A673 (cell line): ENCODE measurements around the gene TBCD. TPM values are rescaled to one million over a fixed set of nuclear protein-coding genes. Genes with fewer than 3 reads are reported as not detected.

Experiments
- BruUV-seq: library from RNA; stranded (reverse); fragments of 400-500 nt; replicated peaks from 2 replicates; lab custom pipeline; 2021; lab: Mats Ljungman, UMichigan
- CTCF ChIA-PET: fragments of 300-600 bp; sonication (Branson Sonifier 250); formaldehyde crosslinking; loops from one replicate; lab custom pipeline; 2022; ENCODE audit warnings: antibody characterized with exemption; lab: Charles Lee
- POLR2A ChIA-PET: fragments of 300-600 bp; sonication (Branson Sonifier 250); formaldehyde crosslinking; loops from one replicate; lab custom pipeline; 2022; ENCODE audit warnings: antibody characterized with exemption; ENCODE audit not compliant: low non-redundant PET; lab: Charles Lee
- DNase-seq: peaks from one replicate; pipeline ENCODE4 v3.0.0-alpha.2; 2015; ENCODE audit warnings: low spot score
- H3K27ac ChIP-seq: fragments of 200-600 bp; sonication (generic); 2 replicates; pipeline ENCODE4 v1.5.1; 2016; ENCODE audit warnings: mixed run types, low read depth, mild to moderate bottlenecking, mixed read lengths, antibody characterized with exemption, low read length; ENCODE audit not compliant: poor library complexity, severe bottlenecking
- H3K27me3 ChIP-seq: fragments of 200-600 bp; sonication (generic); replicated peaks from 2 replicates; pipeline ENCODE4 v1.6.1; 2017; ENCODE audit warnings: mixed run types, low read depth, mild to moderate bottlenecking, mixed read lengths, antibody characterized with exemption, low read length; ENCODE audit not compliant: insufficient read depth, poor library complexity
- H3K36me3 ChIP-seq: fragments of 200-600 bp; sonication (generic); 2 replicates; pipeline ENCODE4 v1.6.1; 2016; ENCODE audit warnings: mixed run types, mild to moderate bottlenecking, mixed read lengths, antibody characterized with exemption, low read length; ENCODE audit not compliant: insufficient read depth, poor library complexity, severe bottlenecking
- H3K4me1 ChIP-seq: fragments of 200-600 bp; sonication (generic); 2 replicates; pipeline ENCODE4 v1.6.1; 2017; ENCODE audit warnings: mixed run types, mild to moderate bottlenecking, mixed read lengths, antibody characterized with exemption, low read length; ENCODE audit not compliant: insufficient read depth, poor library complexity, severe bottlenecking
- H3K4me3 ChIP-seq: fragments of 200-600 bp; sonication (generic); 2 replicates; pipeline ENCODE4 v1.5.1; 2016; ENCODE audit warnings: low read depth, mixed run types, mild to moderate bottlenecking, mixed read lengths, low read length; ENCODE audit not compliant: poor library complexity, severe bottlenecking
- H3K9me3 ChIP-seq: fragments of 200-600 bp; sonication (generic); 2 replicates; pipeline ENCODE4 v1.6.1; 2016; ENCODE audit warnings: mixed run types, low read depth, mild to moderate bottlenecking, mixed read lengths, antibody characterized with exemption, low read length; ENCODE audit not compliant: poor library complexity, severe bottlenecking
- CTCF ChIP-seq: fragments of 300-800, 200-600 bp; sonication (generic); conservative IDR thresholded peaks from 2 replicates; pipeline ENCODE4 v1.5.1; 2017; ENCODE audit warnings: low read depth, mild to moderate bottlenecking, antibody characterized with exemption, low read length, moderate library complexity, mixed read lengths
- EZH2 ChIP-seq: fragments of 200-600 bp; sonication (generic); IDR thresholded peaks from 2 replicates; pipeline ENCODE4 v1.6.1; 2017; ENCODE audit warnings: borderline replicate concordance, low read depth, mild to moderate bottlenecking, mixed read lengths, antibody characterized with exemption, low read length; ENCODE audit not compliant: poor library complexity, severe bottlenecking
- intact Hi-C: fragments of 100-400 bp; cut with micrococcal nuclease; formaldehyde crosslinking; loops from one replicate; pipeline ENCODE4 v1.10.0; 2022; ENCODE audit not compliant: unreplicated experiment
- total RNA-seq: library from RNA; stranded (reverse); gene quantifications from 2 replicates; pipeline ENCODE4 v1.2.3, GENCODE V29; 2021

The TBCD gene
- total RNA-seq, 1 experiment from 2014 or later: 113 TPM

- no peak for DNase-seq
- Histone ChIP-seq H3K36me3 (peaks cover 13% of the 10 kb centered on the region), H3K4me1 (no peaks in the 10 kb centered on the region), H3K27me3 (no peaks in the 10 kb centered on the region), H3K9me3 (no peaks in the 10 kb centered on the region), H3K4me3 (no peak overlapping the region), H3K27ac (no peak overlapping the region)
- intact Hi-C loops: no loop called here
- BruUV-seq: no TSS peak
- POLR2A ChIA-PET: no interaction called here
- CTCF ChIA-PET: no interaction called here
- no peak for TF ChIP-seq CTCF
- TF ChIP-seq EZH2: no peak
These were observed 25.4 kb upstream of the TBCD start for GRCh38 chr17:82726427-82726826.

- Histone ChIP-seq H3K27ac (no peak overlapping the region), H3K4me3 (no peak overlapping the region), H3K36me3 (peaks cover 22% of the 10 kb centered on the region), H3K27me3 (no peaks in the 10 kb centered on the region), H3K4me1 (no peaks in the 10 kb centered on the region), H3K9me3 (peaks cover 14% of the 10 kb centered on the region)
- TF ChIP-seq EZH2 (no peak), CTCF (no peak)
- intact Hi-C loops: no loop called here
- no TSS peak for BruUV-seq
- ChIA-PET POLR2A (no interaction called here), CTCF (no interaction called here)
- DNase-seq: no peak
These were observed 22.2 kb upstream of the TBCD start for GRCh38 chr17:82729479-82730260.

GRCh38 chr17:82732118-82732743, 19.6 kb upstream of the TBCD start:
- peaks cover 14% of the 10 kb centered on the region for H3K9me3 ChIP-seq
- peaks cover 10% of the 10 kb centered on the region for H3K36me3 ChIP-seq
- BruUV-seq: no TSS peak
- TF ChIP-seq EZH2 (no peak), CTCF (no peak)
- no peaks in the 10 kb centered on the region for H3K27me3 ChIP-seq
- no peaks in the 10 kb centered on the region for H3K4me1 ChIP-seq
- H3K4me3 ChIP-seq: no peak overlapping the region
- no peak overlapping the region for H3K27ac ChIP-seq
- intact Hi-C loops: no loop called here
- no peak for DNase-seq
- CTCF ChIA-PET: no interaction called here
- POLR2A ChIA-PET: no interaction called here
